Hematopoietic multipotent progenitor cell treated with erythropoietin and hydrocortisone succinate and interleukin-3 and kit ligand, for 15 days (in vitro differentiated cells): ENCODE results near the gene EGFR.

ENCODE experiments used
- DNase-seq: peaks from one replicate; pipeline ENCODE4 v3.0.0-alpha.2; 2015; ENCODE audit warnings: low spot score

EGFR gene

GRCh38 chr7:55249332-55249731, 230.5 kb downstream of the EGFR start:
- no peak for DNase-seq

GRCh38 chr7:55250313-55250712, 231.5 kb downstream of the EGFR start:
- no peak for DNase-seq

GRCh38 chr7:55251313-55251712, 232.5 kb downstream of the EGFR start:
- DNase-seq, result no peak

GRCh38 chr7:55251911-55252310, 233.1 kb downstream of the EGFR start:
- DNase-seq, result no peak

- DNase-seq, result no peak
These were observed 233.6 kb downstream of the EGFR start for GRCh38 chr7:55252386-55252785.

- DNase-seq, result no peak
These were observed 234.4 kb downstream of the EGFR start for GRCh38 chr7:55253188-55253587.

GRCh38 chr7:55254242-55254595, 235.4 kb downstream of the EGFR start:
- DNase-seq, result no peak

GRCh38 chr7:55254596-55255495, 236.0 kb downstream of the EGFR start:
- DNase-seq, result peak; percentile 42

GRCh38 chr7:55255496-55256445, 237.0 kb downstream of the EGFR start:
- DNase-seq, result peak; percentile 20

- no peak for DNase-seq
These were observed 239.8 kb downstream of the EGFR start for GRCh38 chr7:55258631-55259030.

GRCh38 chr7:55260171-55260570, 241.4 kb downstream of the EGFR start:
- no peak for DNase-seq

- DNase-seq, result no peak
These were observed 242.0 kb downstream of the EGFR start for GRCh38 chr7:55260676-55261385.
